ENCODE data around the gene POC5.

POC5 gene

GRCh38 chr5:75694781-75695180 is 22.5 kb downstream of the POC5 start:
- no peaks in the 10 kb centered on the region for H3K4me1 ChIP-seq (ENCODE audit: low read length)
- H3K79me2 ChIP-seq (ENCODE audit: low read length) = no peaks in the 10 kb centered on the region
- H3K9ac ChIP-seq (ENCODE audit: low read length) = no peak overlapping the region
- no peaks in the 10 kb centered on the region for H3K27me3 ChIP-seq (ENCODE audit: low read depth, low read length)
- H4K20me1 ChIP-seq (ENCODE audit: insufficient read depth, low read length) = no peaks in the 10 kb centered on the region
- no peaks in the 10 kb centered on the region for H3K9me3 ChIP-seq (ENCODE audit: insufficient read depth, low read length)
- peaks cover 14% of the 10 kb centered on the region for H3K36me3 ChIP-seq (replicated peaks; ENCODE audit: low read depth, low read length)
- no peak overlapping the region for H2AFZ ChIP-seq (ENCODE audit: low read depth, low read length)
- H3K27ac ChIP-seq (ENCODE audit: low read length) = no peak overlapping the region
- TF ChIP-seq EZH2phosphoT487 (IDR thresholded peaks at IDR 0.05; ENCODE audit: low read depth) (no peak), CTCF (IDR thresholded peaks at IDR 0.05; ENCODE audit: low read depth, low read length) (no peak)
- no peak overlapping the region for H3K4me3 ChIP-seq (ENCODE audit: low read length)
- no peak overlapping the region for H3K4me2 ChIP-seq (ENCODE audit: low read length)

- Histone ChIP-seq H3K27ac (ENCODE audit: low read length) (no peak overlapping the region), H3K4me3 (ENCODE audit: low read length) (no peak overlapping the region), H2AFZ (ENCODE audit: low read depth, low read length) (no peak overlapping the region), H3K9me3 (ENCODE audit: insufficient read depth, low read length) (no peaks in the 10 kb centered on the region), H4K20me1 (ENCODE audit: insufficient read depth, low read length) (no peaks in the 10 kb centered on the region), H3K36me3 (replicated peaks; ENCODE audit: low read depth, low read length) (peaks cover 21% of the 10 kb centered on the region), H3K79me2 (ENCODE audit: low read length) (no peaks in the 10 kb centered on the region), H3K4me1 (ENCODE audit: low read length) (no peaks in the 10 kb centered on the region), H3K27me3 (ENCODE audit: low read depth, low read length) (no peaks in the 10 kb centered on the region), H3K9ac (ENCODE audit: low read length) (no peak overlapping the region), H3K4me2 (ENCODE audit: low read length) (no peak overlapping the region)
- TF ChIP-seq CTCF (IDR thresholded peaks at IDR 0.05; ENCODE audit: low read depth, low read length) (no peak), EZH2phosphoT487 (IDR thresholded peaks at IDR 0.05; ENCODE audit: low read depth) (no peak)
Observed at GRCh38 chr5:75690669-75691068, 26.6 kb downstream of the POC5 start.

GRCh38 chr5:75686480-75686879 is 30.8 kb downstream of the POC5 start:
- TF ChIP-seq CTCF (IDR thresholded peaks at IDR 0.05; ENCODE audit: low read depth, low read length) = no peak
- no peak for TF ChIP-seq EZH2phosphoT487 (IDR thresholded peaks at IDR 0.05; ENCODE audit: low read depth)
- Histone ChIP-seq H4K20me1 (ENCODE audit: insufficient read depth, low read length) (no peaks in the 10 kb centered on the region), H3K9ac (ENCODE audit: low read length) (no peak overlapping the region), H3K4me2 (ENCODE audit: low read length) (no peak overlapping the region), H3K4me3 (ENCODE audit: low read length) (no peak overlapping the region), H3K27me3 (ENCODE audit: low read depth, low read length) (no peaks in the 10 kb centered on the region), H3K36me3 (replicated peaks; ENCODE audit: low read depth, low read length) (peaks cover 18% of the 10 kb centered on the region), H2AFZ (ENCODE audit: low read depth, low read length) (no peak overlapping the region), H3K9me3 (ENCODE audit: insufficient read depth, low read length) (no peaks in the 10 kb centered on the region), H3K79me2 (ENCODE audit: low read length) (no peaks in the 10 kb centered on the region), H3K27ac (ENCODE audit: low read length) (no peak overlapping the region), H3K4me1 (ENCODE audit: low read length) (no peaks in the 10 kb centered on the region)

- H4K20me1 ChIP-seq (ENCODE audit: insufficient read depth, low read length) = no peaks in the 10 kb centered on the region
- no peak overlapping the region for H3K27ac ChIP-seq (ENCODE audit: low read length)
- no peaks in the 10 kb centered on the region for H3K79me2 ChIP-seq (ENCODE audit: low read length)
- no peak overlapping the region for H3K9ac ChIP-seq (ENCODE audit: low read length)
- no peak overlapping the region for H2AFZ ChIP-seq (ENCODE audit: low read depth, low read length)
- H3K4me1 ChIP-seq (ENCODE audit: low read length) = peaks cover 5% of the 10 kb centered on the region
- no peak overlapping the region for H3K4me2 ChIP-seq (ENCODE audit: low read length)
- no peak for TF ChIP-seq CTCF (IDR thresholded peaks at IDR 0.05; ENCODE audit: low read depth, low read length)
- no peak for TF ChIP-seq EZH2phosphoT487 (IDR thresholded peaks at IDR 0.05; ENCODE audit: low read depth)
- no peak overlapping the region for H3K4me3 ChIP-seq (ENCODE audit: low read length)
- peaks cover 16% of the 10 kb centered on the region for H3K36me3 ChIP-seq (replicated peaks; ENCODE audit: low read depth, low read length)
- H3K9me3 ChIP-seq (ENCODE audit: insufficient read depth, low read length) = no peaks in the 10 kb centered on the region
- no peaks in the 10 kb centered on the region for H3K27me3 ChIP-seq (ENCODE audit: low read depth, low read length)
Observed at GRCh38 chr5:75685141-75685540, 32.1 kb downstream of the POC5 start.
